Measurements from ENCODE around the gene MET.

GRCh38 chr7:116754186-116754585 lies 82.2 kb downstream of the MET start:
- no peak for TF ChIP-seq POLR2AphosphoS5 (IDR thresholded peaks at IDR 0.05)
- TF ChIP-seq CTCF (IDR thresholded peaks at IDR 0.05) = no peak
- no peak for TF ChIP-seq POLR2A (IDR thresholded peaks at IDR 0.05)
